ENCODE measurements around the gene NPHP1.
"Not testable (repeated sequence)": the region's sequence is repeated elsewhere in the genome, so short reads cannot be mapped to it uniquely, and the experiment has no call there.

The NPHP1 gene

GRCh38 chr2:110103061-110103961 lies 101.5 kb downstream of the NPHP1 start:
- DNase-seq, result no peak

GRCh38 chr2:110101901-110102803 lies 102.7 kb downstream of the NPHP1 start:
- no peak for DNase-seq

GRCh38 chr2:110101280-110101844 lies 103.5 kb downstream of the NPHP1 start:
- peak; percentile 76 to 87 for DNase-seq

- not testable (repeated sequence) for DNase-seq
These were observed 103.9 kb downstream of the NPHP1 start for GRCh38 chr2:110100880-110101279.

GRCh38 chr2:110100480-110100879 lies 104.3 kb downstream of the NPHP1 start:
- DNase-seq, result no peak

GRCh38 chr2:110099471-110100225 lies 105.2 kb downstream of the NPHP1 start:
- DNase-seq, result no peak

- DNase-seq, result no peak
These were observed 105.8 kb downstream of the NPHP1 start for GRCh38 chr2:110099038-110099425.

- no peak for DNase-seq
These were observed 107.2 kb downstream of the NPHP1 start for GRCh38 chr2:110097506-110098220.

- no peak for DNase-seq
These were observed 108.7 kb downstream of the NPHP1 start for GRCh38 chr2:110095994-110096633.

GRCh38 chr2:110094884-110095534 lies 109.8 kb downstream of the NPHP1 start:
- DNase-seq, result not testable (repeated sequence)

- not testable (repeated sequence) for DNase-seq
These were observed 110.9 kb downstream of the NPHP1 start for GRCh38 chr2:110093924-110094323.

- not testable (repeated sequence) for DNase-seq
These were observed 114.6 kb downstream of the NPHP1 start for GRCh38 chr2:110090164-110090563.

- not testable (repeated sequence) for DNase-seq
These were observed 121.1 kb downstream of the NPHP1 start for GRCh38 chr2:110083757-110084156.

GRCh38 chr2:110083162-110083561 lies 121.7 kb downstream of the NPHP1 start:
- DNase-seq, result not testable (repeated sequence)

GRCh38 chr2:110078104-110078503 lies 126.7 kb downstream of the NPHP1 start:
- not testable (repeated sequence) for DNase-seq

- DNase-seq, result not testable (repeated sequence)
These were observed 128.9 kb downstream of the NPHP1 start for GRCh38 chr2:110075896-110076295.
